SK-N-SH (cell line): ENCODE measurements around the gene SEZ6L. TPM values are rescaled to one million over a fixed set of nuclear protein-coding genes. Genes with fewer than 3 reads are reported as not detected.

Source experiments
- CTCF ChIA-PET: fragments of 300-600, 350-600 bp; formaldehyde crosslinking; extraction: SDS; loops from one replicate; lab custom pipeline; 2021; lab: Yijun Ruan, JAX
- POLR2A ChIA-PET: fragments of 350-600 bp; sonication (Branson Sonifier 250); formaldehyde crosslinking; extraction: SDS; loops from one replicate; lab custom pipeline; 2020; ENCODE audit warnings: antibody characterized with exemption, inconsistent platforms; lab: Yijun Ruan, JAX
- DNase-seq: peaks from one replicate; pipeline ENCODE4 v3.0.0; 2012
- H2AFZ ChIP-seq: fragments of 200-600 bp; sonication (generic); 2 replicates; pipeline ENCODE4 v1.8.1; 2016; ENCODE audit warnings: antibody characterized with exemption, mild to moderate bottlenecking, low read depth
- H3F3A ChIP-seq: fragments of 200-600 bp; sonication (generic); replicated peaks from 2 replicates; pipeline ENCODE3; 2016; ENCODE audit warnings: antibody characterized with exemption, mild to moderate bottlenecking; ENCODE audit not compliant: insufficient read depth
- H3K27ac ChIP-seq, 2 experiments: fragments of 200-500 bp in 1 of 2; fragments of 200-600 bp in 1 of 2; sonication (Bioruptor generic) in 1 of 2; sonication (generic), shearing (Covaris generic) in 1 of 2; 2 replicates each; pipeline versions ENCODE4 v1.5.1 to v1.6.1; 2014 to 2016; ENCODE audit warnings: low read depth in 2 of 2, inconsistent platforms in 1 of 2, low read length in 1 of 2, mild to moderate bottlenecking in 1 of 2, mixed read lengths in 1 of 2
- H3K27me3 ChIP-seq: fragments of 200-600 bp; sonication (generic), shearing (Covaris generic); 2 replicates; pipeline ENCODE4 v1.6.1; 2016; ENCODE audit warnings: mixed run types; ENCODE audit not compliant: insufficient read depth
- H3K36me3 ChIP-seq, 2 experiments: fragments of 200-500 bp in 1 of 2; fragments of 200-600 bp in 1 of 2; sonication (Bioruptor generic) in 1 of 2; sonication (generic) in 1 of 2; replicated peaks in 1 of 2; 2 replicates each; pipeline versions ENCODE3 to v1.5.1; 2014 to 2016; ENCODE audit warnings: low read length in 1 of 2, mild to moderate bottlenecking in 1 of 2; ENCODE audit not compliant: insufficient read depth in 2 of 2, control insufficient read depth in 1 of 2
- H3K4me1 ChIP-seq, 2 experiments: fragments of 200-500 bp in 1 of 2; fragments of 200-600 bp in 1 of 2; sonication (Bioruptor generic) in 1 of 2; sonication (generic), shearing (Covaris generic) in 1 of 2; 2 replicates each; pipeline versions ENCODE4 v1.5.1 to v1.6.1; 2014 to 2016; ENCODE audit warnings: low read depth in 1 of 2, low read length in 1 of 2, mixed run types in 1 of 2; ENCODE audit not compliant: insufficient read depth in 2 of 2, control insufficient read depth in 1 of 2
- H3K4me2 ChIP-seq: fragments of 200-600 bp; sonication (generic), shearing (Covaris generic); 2 replicates; pipeline ENCODE4 v1.6.1; 2017; ENCODE audit warnings: mixed run types
- H3K4me3 ChIP-seq, 2 experiments: fragments of 200-500 bp in 1 of 2; fragments of 200-600 bp in 1 of 2; sonication (Bioruptor generic) in 1 of 2; sonication (generic), shearing (Covaris generic) in 1 of 2; 2 replicates each; pipeline versions ENCODE4 v1.5.1 to v1.8.1; 2014 to 2016; ENCODE audit warnings: low read depth in 2 of 2, inconsistent platforms in 1 of 2, low read length in 1 of 2, mild to moderate bottlenecking in 1 of 2, mixed read lengths in 1 of 2, moderate library complexity in 1 of 2
- H3K79me2 ChIP-seq: fragments of 200-600 bp; sonication (generic); 2 replicates; pipeline ENCODE4 v1.8.1; 2017; ENCODE audit warnings: mild to moderate bottlenecking; ENCODE audit not compliant: insufficient read depth
- H3K9ac ChIP-seq: fragments of 200-600 bp; sonication (generic); 2 replicates; pipeline ENCODE4 v1.6.1; 2017; ENCODE audit warnings: mixed run types
- H3K9me2 ChIP-seq: fragments of 200-600 bp; sonication (generic); 2 replicates; pipeline ENCODE4 v1.6.1; 2017; ENCODE audit warnings: mixed run types
- H3K9me3 ChIP-seq: fragments of 200-600 bp; sonication (generic); 2 replicates; pipeline ENCODE4 v1.6.1; 2017; ENCODE audit warnings: mixed run types, mild to moderate bottlenecking, moderate library complexity
- H4K20me1 ChIP-seq: fragments of 200-600 bp; sonication (generic); 2 replicates; pipeline ENCODE4 v1.6.1; 2017; ENCODE audit warnings: mild to moderate bottlenecking, mixed run types; ENCODE audit not compliant: insufficient read depth
- EZH2phosphoT487 ChIP-seq: fragments of 200-600 bp; sonication (generic); IDR thresholded peaks from 2 replicates; pipeline ENCODE4 v1.6.1; 2017; ENCODE audit warnings: low read depth, mixed run types, mild to moderate bottlenecking, antibody characterized with exemption, moderate library complexity, borderline replicate concordance
- FOSL2 ChIP-seq: IDR thresholded peaks from 2 replicates; pipeline ENCODE4 v1.4.0; 2012; ENCODE audit warnings: low read depth, mild to moderate bottlenecking, moderate library complexity, borderline replicate concordance
- FOXJ3 ChIP-seq: sonication (generic); formaldehyde crosslinking; IDR thresholded peaks from 2 replicates; pipeline ENCODE4 v1.5.1; 2020; ENCODE audit warnings: mild to moderate bottlenecking, missing genetic modification reagents
- JUND ChIP-seq: IDR thresholded peaks from 2 replicates; pipeline ENCODE4 v1.4.0; 2012
- NRF1 ChIP-seq: IDR thresholded peaks from 2 replicates; pipeline ENCODE4 v1.6.1; 2012; ENCODE audit warnings: low read depth, mild to moderate bottlenecking, low read length
- POLR2AphosphoS5 ChIP-seq: IDR thresholded peaks from 2 replicates; pipeline ENCODE4 v1.6.1; 2012; ENCODE audit warnings: low read depth, low read length
- RCOR1 ChIP-seq: fragments of 150-350 bp; IDR thresholded peaks from 2 replicates; pipeline ENCODE4 v1.6.1; 2017; ENCODE audit warnings: antibody characterized with exemption, low read length
- REST ChIP-seq: IDR thresholded peaks from 2 replicates; pipeline ENCODE4 v1.6.1; 2012; ENCODE audit warnings: mild to moderate bottlenecking, low read depth, low read length, moderate library complexity
- SMC3 ChIP-seq: IDR thresholded peaks from 2 replicates; pipeline ENCODE4 v1.6.1; 2012; ENCODE audit warnings: low read depth, low read length, improper control_type of control experiment
- TCF12 ChIP-seq: IDR thresholded peaks from 2 replicates; pipeline ENCODE4 v1.4.0; 2012
- WGBS: methylation state at CpG from one replicate; pipeline ENCODE4 v1.1.6; 2017; ENCODE audit warnings: low lambda C conversion rate; 5-methylcytosine and 5-hydroxymethylcytosine counted together
- polyA plus RNA-seq, 3 experiments: library from polyadenylated mRNA; depleted of rRNA; stranded (reverse); fragments of >200 nt; gene quantifications; 2 replicates each; pipeline ENCODE4 v1.2.3, GENCODE V29; 2012
- TF ChIP-seq, protein P1 (sequence below): IDR thresholded peaks from 2 replicates; pipeline ENCODE4 v1.4.0; 2012; ENCODE audit warnings: low read depth

The SEZ6L gene
- polyA plus RNA-seq, 1 of the 3 experiments (the other 2 are of a cell fraction): 0.10 TPM

DNA sequence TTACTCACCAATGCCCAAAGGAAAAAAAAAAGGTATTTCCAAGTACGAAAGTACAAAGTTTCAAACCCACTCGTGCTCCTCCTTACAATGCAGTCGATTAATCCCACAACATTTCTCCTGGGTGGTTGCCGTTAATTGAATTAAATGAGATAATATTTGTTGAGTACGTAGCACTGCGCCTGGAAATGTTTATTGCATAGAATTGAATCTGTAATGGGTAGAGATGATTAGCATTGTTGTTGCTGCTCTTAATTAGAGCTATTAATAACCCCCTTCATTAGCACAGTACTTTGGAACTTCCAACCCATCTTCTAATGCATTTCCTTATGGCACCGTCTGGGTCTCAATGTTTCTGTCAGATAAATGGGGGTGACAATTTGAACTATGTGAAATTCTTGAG is 77.3 kb downstream of the SEZ6L start:
- TF ChIP-seq JUND (no peak), TCF12 (no peak)
- TF ChIP-seq, all 33 proteins: peak for 0
- DNase-seq: no peak
- no peaks in the 10 kb centered on the region for H3K36me3 ChIP-seq
- ChIA-PET CTCF (no interaction called here), POLR2A (no interaction called here)
- no peaks in the 10 kb centered on the region for H3K27me3 ChIP-seq
- H3K4me3 ChIP-seq: no peak overlapping the region
- no peak overlapping the region for H2AFZ ChIP-seq
- H3K9me3 ChIP-seq: no peaks in the 10 kb centered on the region
- H3K4me1 ChIP-seq: no peaks in the 10 kb centered on the region
- H3K27ac ChIP-seq: no peak overlapping the region
- no peaks in the 10 kb centered on the region for H4K20me1 ChIP-seq
- no peak overlapping the region for H3K4me2 ChIP-seq
- H3F3A ChIP-seq: no peaks in the 10 kb centered on the region
- 39% methylated on average over 7 of the region's 7 CpGs for WGBS
- no peaks in the 10 kb centered on the region for H3K9me2 ChIP-seq
- no peak overlapping the region for H3K9ac ChIP-seq
- no peaks in the 10 kb centered on the region for H3K79me2 ChIP-seq

- WGBS: 67% methylated on average over 5 of the region's 5 CpGs
- no peak overlapping the region for H3K27ac ChIP-seq
- no peak for TF ChIP-seq EZH2phosphoT487
- no peak for TF ChIP-seq POLR2AphosphoS5
- no peak for TF ChIP-seq FOSL2
- no peak for TF ChIP-seq NRF1
- TF ChIP-seq FOXJ3: no peak
- no peak for TF ChIP-seq RCOR1
- H4K20me1 ChIP-seq: no peaks in the 10 kb centered on the region
- no peak overlapping the region for H2AFZ ChIP-seq
- no peaks in the 10 kb centered on the region for H3K9me3 ChIP-seq
- POLR2A ChIA-PET: no interaction called here
- no peak overlapping the region for H3K9ac ChIP-seq
- no peaks in the 10 kb centered on the region for H3K9me2 ChIP-seq
- no peaks in the 10 kb centered on the region for H3K27me3 ChIP-seq
- H3K36me3 ChIP-seq: no peaks in the 10 kb centered on the region
- H3K4me3 ChIP-seq: no peak overlapping the region
- H3F3A ChIP-seq: no peaks in the 10 kb centered on the region
- no peaks in the 10 kb centered on the region for H3K79me2 ChIP-seq
- no peak overlapping the region for H3K4me2 ChIP-seq
- CTCF ChIA-PET: interaction anchor here (1.2 kb wide), 1 partner anchor 8 kb away, joined by 3 read pairs; no protein-coding TSS in a partner anchor
- DNase-seq: no peak
- no peaks in the 10 kb centered on the region for H3K4me1 ChIP-seq
Measured at GRCh38 chr22:26251869-26252268, 82.6 kb downstream of the SEZ6L start.

DNA sequence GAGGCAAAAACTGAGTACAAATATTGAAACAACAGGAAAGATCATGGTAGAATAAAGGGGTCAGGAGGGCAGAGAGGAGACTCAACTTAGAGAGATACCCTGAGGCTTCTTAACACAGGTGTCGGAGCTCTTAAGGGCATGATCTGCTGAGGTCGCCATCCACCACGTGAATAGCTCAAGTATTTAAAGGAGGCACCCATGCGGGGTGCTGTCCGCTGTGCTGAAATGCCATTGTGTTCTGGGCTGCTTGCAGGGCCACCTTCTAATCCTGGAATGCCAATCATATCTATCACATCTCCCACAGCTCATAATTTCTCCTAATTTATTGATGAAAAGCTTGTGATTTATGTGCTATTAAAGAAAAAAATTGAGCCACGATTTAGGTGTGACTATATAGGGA is 90.2 kb downstream of the SEZ6L start:
- H3K4me1 ChIP-seq: no peaks in the 10 kb centered on the region
- no peaks in the 10 kb centered on the region for H3F3A ChIP-seq
- H3K4me3 ChIP-seq: no peak overlapping the region
- H4K20me1 ChIP-seq: no peaks in the 10 kb centered on the region
- H3K27me3 ChIP-seq: no peaks in the 10 kb centered on the region
- no peak for DNase-seq
- 47% methylated on average over 6 of the region's 6 CpGs for WGBS
- no peaks in the 10 kb centered on the region for H3K36me3 ChIP-seq
- H3K4me2 ChIP-seq: no peak overlapping the region
- H3K9me3 ChIP-seq: no peaks in the 10 kb centered on the region
- POLR2A ChIA-PET: no interaction called here
- H3K27ac ChIP-seq: no peak overlapping the region
- CTCF ChIA-PET: interaction anchor here (1.1 to 3.3 kb wide), 2 partner anchors 71 to 87 kb away, joined by 4 to 13 read pairs; no protein-coding TSS in a partner anchor
- no peak for TF ChIP-seq FOXJ3
- peak; percentile 92 for TF ChIP-seq REST
- TF ChIP-seq, protein P1, sequence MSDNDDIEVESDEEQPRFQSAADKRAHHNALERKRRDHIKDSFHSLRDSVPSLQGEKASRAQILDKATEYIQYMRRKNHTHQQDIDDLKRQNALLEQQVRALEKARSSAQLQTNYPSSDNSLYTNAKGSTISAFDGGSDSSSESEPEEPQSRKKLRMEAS: no peak
- no peak for TF ChIP-seq SMC3
- no peak overlapping the region for H2AFZ ChIP-seq
- no peaks in the 10 kb centered on the region for H3K79me2 ChIP-seq
- no peak overlapping the region for H3K9ac ChIP-seq
- no peaks in the 10 kb centered on the region for H3K9me2 ChIP-seq
